ENCODE results near the gene GLT1D1.

- TF ChIP-seq POLR2AphosphoS5 (IDR thresholded peaks at IDR 0.05; ENCODE audit: insufficient read depth, low read depth, low read length), result no peak
- no peak for TF ChIP-seq EZH2 (IDR thresholded peaks at IDR 0.05; ENCODE audit: borderline replicate concordance, low read depth, low read length, severe bottlenecking)
- no peak for TF ChIP-seq POLR2A (IDR thresholded peaks at IDR 0.05; ENCODE audit: low read depth, low read length)
- TF ChIP-seq, protein P1, sequence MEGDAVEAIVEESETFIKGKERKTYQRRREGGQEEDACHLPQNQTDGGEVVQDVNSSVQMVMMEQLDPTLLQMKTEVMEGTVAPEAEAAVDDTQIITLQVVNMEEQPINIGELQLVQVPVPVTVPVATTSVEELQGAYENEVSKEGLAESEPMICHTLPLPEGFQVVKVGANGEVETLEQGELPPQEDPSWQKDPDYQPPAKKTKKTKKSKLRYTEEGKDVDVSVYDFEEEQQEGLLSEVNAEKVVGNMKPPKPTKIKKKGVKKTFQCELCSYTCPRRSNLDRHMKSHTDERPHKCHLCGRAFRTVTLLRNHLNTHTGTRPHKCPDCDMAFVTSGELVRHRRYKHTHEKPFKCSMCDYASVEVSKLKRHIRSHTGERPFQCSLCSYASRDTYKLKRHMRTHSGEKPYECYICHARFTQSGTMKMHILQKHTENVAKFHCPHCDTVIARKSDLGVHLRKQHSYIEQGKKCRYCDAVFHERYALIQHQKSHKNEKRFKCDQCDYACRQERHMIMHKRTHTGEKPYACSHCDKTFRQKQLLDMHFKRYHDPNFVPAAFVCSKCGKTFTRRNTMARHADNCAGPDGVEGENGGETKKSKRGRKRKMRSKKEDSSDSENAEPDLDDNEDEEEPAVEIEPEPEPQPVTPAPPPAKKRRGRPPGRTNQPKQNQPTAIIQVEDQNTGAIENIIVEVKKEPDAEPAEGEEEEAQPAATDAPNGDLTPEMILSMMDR (IDR thresholded peaks at IDR 0.05; ENCODE audit: extremely low read depth in 1 of 2, insufficient read depth in 1 of 2, low read depth in 1 of 2, low read length in 2 of 2), result no peak
- TF ChIP-seq MYC (IDR thresholded peaks at IDR 0.05; ENCODE audit: low read depth, low read length), result no peak
- TF ChIP-seq MAX (IDR thresholded peaks at IDR 0.05; ENCODE audit: insufficient read depth, insufficient read length), result no peak
These were observed 128.8 kb downstream of the GLT1D1 start for GRCh38 chr12:128981971-128982533.

Measured in endothelial cell of umbilical vein (primary cell).